HG03135 (cell line): ENCODE data around the gene MARS1.
"Not testable (repeated sequence)": the region's sequence is repeated elsewhere in the genome, so short reads cannot be mapped to it uniquely, and the experiment has no call there.

ENCODE experiments used
- ATAC-seq: cut with Tn5 transposase; IDR thresholded peaks from one replicate; pipeline ENCODE4 v1.9.1; 2021; ENCODE audit warnings: mild to moderate bottlenecking, moderate library complexity; ENCODE audit not compliant: unreplicated experiment

The MARS1 gene

GRCh38 chr12:57489157-57489641 lies 1.3 kb downstream of the MARS1 start:
- ATAC-seq: no peak

- no peak for ATAC-seq
Observed at GRCh38 chr12:57490126-57490525, 2.3 kb downstream of the MARS1 start.

- ATAC-seq: no peak
Observed at GRCh38 chr12:57491393-57492280, 3.8 kb downstream of the MARS1 start.

DNA sequence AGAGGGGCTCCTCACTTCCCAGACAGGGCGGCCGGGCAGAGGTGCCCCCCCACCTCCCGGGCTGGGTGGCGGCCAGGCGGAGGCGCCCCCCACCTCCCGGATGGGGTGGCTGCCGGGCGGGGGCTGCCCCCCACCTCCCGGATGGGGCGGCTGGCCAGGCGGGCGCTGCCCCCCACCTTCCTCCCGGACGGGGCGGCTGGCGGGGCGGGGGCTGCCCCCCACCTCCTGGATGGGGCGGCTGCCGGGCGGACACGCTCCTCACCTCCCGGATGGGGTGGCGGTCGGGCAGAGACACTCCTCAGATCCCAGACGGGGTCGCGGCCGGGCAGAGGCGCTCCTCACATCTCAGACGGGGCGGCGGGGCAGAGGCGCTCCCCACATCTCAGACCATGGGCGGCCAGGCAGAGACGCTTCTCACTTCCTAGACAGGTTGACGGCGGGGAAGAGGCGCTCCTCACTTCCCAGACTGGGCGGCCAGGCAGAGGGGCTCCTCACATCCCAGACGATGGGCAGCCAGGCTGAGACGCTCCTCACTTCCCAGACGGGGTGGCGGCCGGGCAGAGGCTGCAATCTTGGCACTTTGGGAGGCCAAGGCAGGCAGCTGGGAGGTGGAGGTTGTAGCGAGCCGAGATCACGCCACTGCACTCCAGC lies 7.3 kb downstream of the MARS1 start:
- not testable (repeated sequence) for ATAC-seq

DNA sequence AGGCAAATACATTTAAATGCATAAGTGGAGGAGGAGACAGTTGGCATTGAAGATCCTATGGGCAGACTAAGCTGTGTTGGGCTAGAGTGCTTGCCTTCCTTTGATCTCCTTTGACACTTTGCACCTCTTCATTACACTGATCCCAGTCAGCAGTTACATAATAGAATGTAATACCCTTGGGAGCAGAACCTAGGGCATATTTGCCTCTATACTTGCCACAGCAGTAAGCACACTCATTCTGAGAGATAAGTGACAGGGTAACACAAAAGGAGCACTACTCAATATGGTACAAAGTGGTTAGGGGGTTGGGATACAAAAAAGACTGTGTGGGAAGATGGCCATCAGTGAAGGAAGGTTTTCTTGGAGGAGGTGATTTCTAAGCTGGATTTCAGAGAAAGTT lies 9.0 kb downstream of the MARS1 start:
- ATAC-seq: no peak

- ATAC-seq: no peak
Observed at GRCh38 chr12:57497223-57498131, 9.6 kb downstream of the MARS1 start.

- ATAC-seq: no peak
Observed at GRCh38 chr12:57498132-57498502, 10.2 kb downstream of the MARS1 start.

DNA sequence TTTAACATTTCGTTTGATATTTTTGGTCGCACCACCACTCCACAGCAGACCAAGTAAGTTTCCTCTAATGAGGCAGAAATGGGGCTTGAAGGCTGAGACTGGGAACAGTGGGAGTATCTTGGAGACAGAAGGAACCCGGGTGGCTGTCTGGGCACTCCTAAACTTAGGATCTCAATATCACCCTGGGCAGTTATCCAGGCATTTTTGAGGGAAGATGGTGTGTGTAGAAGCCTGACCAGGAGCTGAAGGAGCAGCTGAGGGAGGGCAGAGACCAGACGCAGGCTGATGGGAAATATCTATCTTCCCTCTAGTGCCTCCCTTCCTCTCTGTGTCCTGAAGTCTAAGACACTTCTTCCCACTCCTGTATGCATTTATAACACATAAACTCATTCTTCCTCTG lies 10.7 kb downstream of the MARS1 start:
- no peak for ATAC-seq

GRCh38 chr12:57500213-57500612 lies 12.3 kb downstream of the MARS1 start:
- ATAC-seq: no peak

DNA sequence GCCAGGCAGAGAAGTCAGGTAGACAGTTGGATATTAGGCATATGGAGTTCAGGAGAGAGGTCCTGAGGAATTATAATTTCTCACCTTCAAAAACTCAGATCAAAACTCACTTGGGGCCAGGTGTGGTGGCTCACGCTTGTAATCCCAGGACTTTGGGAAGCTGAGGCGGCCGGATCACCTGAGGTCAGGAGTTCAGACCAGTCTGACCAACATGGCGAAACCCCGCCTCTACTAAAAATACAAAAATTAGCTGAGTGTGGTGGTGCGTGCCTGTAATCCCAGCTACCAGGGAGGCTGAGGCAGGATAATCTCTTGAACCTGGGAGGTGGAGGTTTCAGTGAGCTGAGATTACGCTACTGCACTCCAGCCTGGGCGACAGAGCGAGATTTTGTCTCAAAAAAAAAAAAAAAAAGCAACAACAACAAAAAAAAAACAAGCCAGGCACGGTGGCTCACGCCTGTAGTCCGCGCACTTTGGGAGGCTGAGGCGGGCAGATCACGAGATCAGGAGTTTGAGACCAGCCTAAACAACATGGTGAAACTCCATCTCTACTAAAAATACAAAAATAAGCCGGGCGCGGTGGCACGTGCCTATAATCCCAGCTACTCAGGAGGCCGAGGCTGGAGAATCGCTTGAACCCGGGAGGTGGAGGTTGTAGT lies 14.6 kb downstream of the MARS1 start:
- ATAC-seq: not testable (repeated sequence)

DNA sequence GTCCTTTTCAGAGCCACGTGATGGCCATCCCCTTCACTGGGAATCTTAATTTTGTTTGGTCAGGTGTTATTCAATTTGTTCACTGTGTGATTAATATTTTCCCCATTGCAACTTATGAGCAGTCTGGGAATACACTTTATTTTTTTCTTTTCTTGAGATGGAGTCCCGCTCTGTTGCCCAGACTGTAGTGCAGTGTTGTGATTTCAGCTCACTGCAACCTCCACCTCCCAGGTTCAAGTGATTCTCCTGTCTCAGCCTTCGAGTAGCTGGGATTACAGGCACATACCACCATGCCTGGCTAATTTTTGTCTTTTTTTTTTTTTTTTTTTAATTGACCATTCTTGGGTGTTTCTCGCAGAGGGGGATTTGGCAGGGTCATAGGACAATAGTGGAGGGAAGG lies 18.7 kb downstream of the MARS1 start:
- ATAC-seq: not testable (repeated sequence)

- not testable (repeated sequence) for ATAC-seq
Observed at GRCh38 chr12:57507796-57508195, 19.9 kb downstream of the MARS1 start.

GRCh38 chr12:57511161-57511560 lies 23.3 kb downstream of the MARS1 start:
- no peak for ATAC-seq

DNA sequence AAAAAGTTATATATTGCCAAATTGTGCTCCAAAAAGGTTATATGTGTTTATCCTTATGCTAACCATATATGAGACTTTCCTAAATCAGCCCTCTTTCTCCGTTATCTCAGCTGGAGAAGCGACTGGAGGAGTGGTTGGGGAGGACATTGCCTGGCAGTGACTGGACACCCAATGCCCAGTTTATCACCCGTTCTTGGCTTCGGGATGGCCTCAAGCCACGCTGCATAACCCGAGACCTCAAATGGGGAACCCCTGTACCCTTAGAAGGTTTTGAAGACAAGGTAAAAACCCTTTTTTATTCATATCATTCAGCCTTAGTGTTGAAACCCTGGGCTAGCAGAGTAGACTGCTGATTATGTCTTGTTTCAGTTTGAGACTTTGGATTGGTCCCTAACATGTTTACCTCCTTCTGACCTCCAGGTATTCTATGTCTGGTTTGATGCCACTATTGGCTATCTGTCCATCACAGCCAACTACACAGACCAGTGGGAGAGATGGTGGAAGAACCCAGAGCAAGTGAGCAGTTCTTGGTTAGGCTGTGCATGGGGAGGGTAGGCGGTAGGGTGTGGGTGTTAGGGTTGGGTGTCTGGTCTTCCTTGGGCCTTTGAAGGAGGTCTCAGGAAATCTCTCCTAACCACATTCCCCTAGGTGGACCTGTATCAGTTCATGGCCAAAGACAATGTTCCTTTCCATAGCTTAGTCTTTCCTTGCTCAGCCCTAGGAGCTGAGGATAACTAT lies 23.9 kb downstream of the MARS1 start:
- ATAC-seq: no peak

DNA sequence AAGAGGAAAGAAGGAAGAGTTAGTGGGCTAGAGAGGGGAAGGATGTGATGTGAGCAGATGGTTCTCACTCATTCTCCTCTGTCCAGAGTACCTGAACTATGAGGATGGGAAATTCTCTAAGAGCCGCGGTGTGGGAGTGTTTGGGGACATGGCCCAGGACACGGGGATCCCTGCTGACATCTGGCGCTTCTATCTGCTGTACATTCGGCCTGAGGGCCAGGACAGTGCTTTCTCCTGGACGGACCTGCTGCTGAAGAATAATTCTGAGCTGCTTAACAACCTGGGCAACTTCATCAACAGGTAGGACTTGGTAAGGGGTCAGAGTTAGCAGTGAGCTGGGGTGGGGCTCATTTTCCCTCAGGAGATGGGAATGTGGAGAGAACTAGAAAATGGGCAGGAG lies 24.8 kb downstream of the MARS1 start:
- ATAC-seq: no peak

DNA sequence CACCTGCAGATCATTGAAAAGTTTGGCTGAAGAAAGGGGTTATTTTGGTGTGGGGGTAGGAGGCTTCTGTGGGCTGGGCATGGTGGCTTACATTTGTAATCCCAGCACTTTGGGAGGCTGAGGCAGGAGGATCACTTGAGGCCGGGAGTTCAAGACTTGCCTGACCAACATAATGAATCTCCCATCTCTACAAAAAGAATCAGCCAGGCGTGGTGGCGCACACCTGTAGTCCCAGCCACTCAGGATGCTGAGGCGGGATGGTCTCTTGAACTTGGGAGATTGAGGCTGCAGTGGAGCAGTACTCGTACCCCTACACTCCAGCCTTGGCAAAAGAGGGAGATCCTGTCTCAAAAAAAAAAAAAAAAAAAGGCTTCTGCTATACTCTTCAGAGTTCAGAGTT lies 25.4 kb downstream of the MARS1 start:
- ATAC-seq: no peak

DNA sequence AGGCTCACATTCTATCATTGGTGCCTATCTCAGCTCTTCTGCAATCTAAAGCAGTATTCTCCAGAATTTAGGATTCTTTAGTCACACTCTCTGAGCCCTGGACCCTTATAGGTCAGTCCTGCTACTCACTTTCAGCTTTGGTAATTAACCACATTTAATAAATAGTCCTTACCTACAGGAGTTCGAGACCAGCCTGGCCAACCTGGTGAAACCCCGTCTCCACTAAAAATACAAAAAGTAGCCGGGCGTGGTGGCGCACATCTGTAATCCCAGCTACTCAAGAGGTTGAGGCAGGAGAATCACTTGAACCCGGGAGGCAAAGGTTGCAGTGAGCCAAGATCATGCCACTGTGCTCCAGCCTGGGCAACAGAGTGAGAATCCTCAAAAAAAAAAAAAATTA lies 25.8 kb downstream of the MARS1 start:
- ATAC-seq: not testable (repeated sequence)

DNA sequence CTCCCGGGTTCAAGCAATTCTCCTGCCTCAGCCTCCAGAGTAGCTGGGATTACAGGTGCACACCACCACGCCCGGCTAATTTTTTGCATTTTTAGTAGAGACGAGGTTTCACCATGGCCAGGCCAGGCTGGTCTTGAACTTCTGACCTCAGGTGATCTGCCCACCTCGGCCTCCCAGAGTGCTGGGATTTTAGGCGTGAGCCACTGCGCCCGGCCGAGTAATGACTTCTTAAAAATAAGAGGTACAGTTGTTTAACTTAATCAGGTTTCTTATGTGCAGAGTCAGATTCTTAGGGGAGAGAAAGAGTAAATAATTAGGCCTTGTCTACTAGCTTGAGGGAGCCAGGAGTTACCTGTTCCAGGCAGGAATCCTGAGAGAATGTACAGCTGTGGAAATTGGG lies 26.4 kb downstream of the MARS1 start:
- not testable (repeated sequence) for ATAC-seq

DNA sequence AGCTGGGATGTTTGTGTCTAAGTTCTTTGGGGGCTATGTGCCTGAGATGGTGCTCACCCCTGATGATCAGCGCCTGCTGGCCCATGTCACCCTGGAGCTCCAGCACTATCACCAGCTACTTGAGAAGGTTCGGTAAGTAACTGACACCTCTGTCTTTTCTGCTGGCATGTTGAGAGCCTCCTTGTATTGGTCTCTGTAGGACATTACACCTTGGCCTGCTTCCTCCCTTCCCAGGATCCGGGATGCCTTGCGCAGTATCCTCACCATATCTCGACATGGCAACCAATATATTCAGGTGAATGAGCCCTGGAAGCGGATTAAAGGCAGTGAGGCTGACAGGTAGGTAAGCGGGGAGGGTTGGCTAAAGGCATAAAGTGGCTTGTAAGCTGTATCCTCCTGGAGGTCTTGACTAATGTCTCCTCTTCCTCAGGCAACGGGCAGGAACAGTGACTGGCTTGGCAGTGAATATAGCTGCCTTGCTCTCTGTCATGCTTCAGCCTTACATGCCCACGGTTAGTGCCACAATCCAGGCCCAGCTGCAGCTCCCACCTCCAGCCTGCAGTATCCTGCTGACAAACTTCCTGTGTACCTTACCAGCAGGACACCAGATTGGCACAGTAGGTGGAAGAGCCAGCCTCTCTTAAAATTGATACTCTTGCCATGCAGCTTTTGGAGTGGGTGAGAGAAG lies 27.0 kb downstream of the MARS1 start:
- ATAC-seq: no peak
